Colonic mucosa (tissue), 4 donors: Measurements from ENCODE around the gene TIA1. TPM values are rescaled to one million over a fixed set of nuclear protein-coding genes. Genes with fewer than 3 reads are reported as not detected.
"Not testable (repeated sequence)": the region's sequence is repeated elsewhere in the genome, so short reads cannot be mapped to it uniquely, and the experiment has no call there.

ENCODE experiments used
- DNase-seq: peaks from one replicate; pipeline ENCODE4 v3.0.0-alpha.2; 2020
- H3K27ac ChIP-seq: fragments of 200-600 bp; one replicate; pipeline ENCODE4 v1.8.0; 2021
- H3K27me3 ChIP-seq: fragments of 200-600 bp; one replicate; pipeline ENCODE4 v1.8.0; 2021
- H3K36me3 ChIP-seq: fragments of 200-600 bp; one replicate; pipeline ENCODE4 v1.8.0; 2021
- H3K4me1 ChIP-seq: fragments of 200-600 bp; one replicate; pipeline ENCODE4 v1.8.0; 2021; ENCODE audit warnings: mild to moderate bottlenecking
- H3K4me3 ChIP-seq: fragments of 200-600 bp; one replicate; pipeline ENCODE4 v1.8.0; 2021
- H3K9ac ChIP-seq, 2 donors: one replicate each; pipeline ENCODE4 v1.7.0; 2013; ENCODE audit warnings: control low read depth in 2 of 2, low read depth in 2 of 2, low read length in 2 of 2
- H3K9me3 ChIP-seq: fragments of 200-600 bp; one replicate; pipeline ENCODE4 v1.8.0; 2021
- CTCF ChIP-seq: fragments of 200-600 bp; IDR thresholded peaks from one replicate; pipeline ENCODE4 v1.8.0; 2022; ENCODE audit warnings: antibody characterized with exemption, mild to moderate bottlenecking
- intact Hi-C: fragments of 100-400 bp; cut with DNase I; formaldehyde crosslinking; loops from one replicate; pipeline ENCODE4 v1.14.1; 2022
- total RNA-seq, 2 donors: library from RNA; stranded (reverse); fragmentation: NEBNext Ultra II Directional in 1 of 2; extraction: Animal tissue kit (Norgen Biotek cat#: 25700) in 1 of 2; gene quantifications; one replicate each; pipeline ENCODE4 v1.2.1, GENCODE V29; 2021
- donor health status: healthy.
- donor health status: DM: no; HTN: no; CAD: no.
- donor health status: DM: no; HTN: no; CAD: no.

TIA1 gene
- total RNA-seq, 2 donors from 2014 or later: 86.8 to 89.2 TPM

- TF ChIP-seq CTCF: no peak
- Histone ChIP-seq H3K27me3 (no peaks in the 10 kb centered on the region), H3K36me3 (no peaks in the 10 kb centered on the region), H3K4me3 (no peak overlapping the region), H3K9me3 (no peaks in the 10 kb centered on the region), H3K27ac (no peak overlapping the region), H3K4me1 (no peaks in the 10 kb centered on the region), H3K9ac (no peak overlapping the region)
- DNase-seq: no peak
- intact Hi-C loops: no loop called here
These were observed 7.8 kb downstream of the TIA1 start for GRCh38 chr2:70240599-70240998.

- TF ChIP-seq CTCF: no peak
- H3K27me3 ChIP-seq: no peaks in the 10 kb centered on the region
- DNase-seq: no peak
- H3K36me3 ChIP-seq: peaks cover 10% of the 10 kb centered on the region
- no peak overlapping the region for H3K27ac ChIP-seq
- H3K9ac ChIP-seq: no peak overlapping the region
- no peaks in the 10 kb centered on the region for H3K4me1 ChIP-seq
- intact Hi-C loops: no loop called here
- H3K4me3 ChIP-seq: no peak overlapping the region
- no peaks in the 10 kb centered on the region for H3K9me3 ChIP-seq
These were observed 14.5 kb downstream of the TIA1 start for GRCh38 chr2:70233926-70234325.

- no peak overlapping the region for H3K27ac ChIP-seq
- H3K4me3 ChIP-seq: no peak overlapping the region
- H3K27me3 ChIP-seq: no peaks in the 10 kb centered on the region
- no peak for TF ChIP-seq CTCF
- peaks cover 25% of the 10 kb centered on the region for H3K36me3 ChIP-seq
- no peak overlapping the region for H3K9ac ChIP-seq
- no peaks in the 10 kb centered on the region for H3K4me1 ChIP-seq
- H3K9me3 ChIP-seq: no peaks in the 10 kb centered on the region
- DNase-seq: no peak
- intact Hi-C loops: no loop called here
These were observed 21.6 kb downstream of the TIA1 start for GRCh38 chr2:70226781-70227180.

- H3K27ac ChIP-seq, H3K9ac ChIP-seq, DNase-seq, H3K4me3 ChIP-seq, H3K4me1 ChIP-seq, H3K27me3 ChIP-seq, intact Hi-C loops, H3K9me3 ChIP-seq: not testable (repeated sequence)
- H3K36me3 ChIP-seq: peaks cover 19% of the 10 kb centered on the region
These were observed 25.1 kb downstream of the TIA1 start for GRCh38 chr2:70223305-70223704.

GRCh38 chr2:70214953-70215549, 33.4 kb downstream of the TIA1 start:
- no peak for DNase-seq
- Histone ChIP-seq H3K4me3 (no peak overlapping the region), H3K27me3 (no peaks in the 10 kb centered on the region), H3K27ac (no peak overlapping the region), H3K4me1 (no peaks in the 10 kb centered on the region), H3K9ac (no peak overlapping the region), H3K9me3 (no peaks in the 10 kb centered on the region), H3K36me3 (peaks cover 5% of the 10 kb centered on the region)
- TF ChIP-seq CTCF: no peak
- intact Hi-C loops: no loop called here

GRCh38 chr2:70214365-70214764, 34.1 kb downstream of the TIA1 start:
- H3K27ac ChIP-seq: no peak overlapping the region
- peaks cover 5% of the 10 kb centered on the region for H3K36me3 ChIP-seq
- H3K4me3 ChIP-seq: no peak overlapping the region
- no peak for TF ChIP-seq CTCF
- no peaks in the 10 kb centered on the region for H3K27me3 ChIP-seq
- no peak for DNase-seq
- intact Hi-C loops: no loop called here
- H3K9ac ChIP-seq: no peak overlapping the region
- H3K4me1 ChIP-seq: no peaks in the 10 kb centered on the region
- H3K9me3 ChIP-seq: no peaks in the 10 kb centered on the region
